SKM-1 treated with dmso at 0.1 percent for 144 hours (cell line): ENCODE results near the gene SFSWAP.
"Not testable (repeated sequence)": the region's sequence is repeated elsewhere in the genome, so short reads cannot be mapped to it uniquely, and the experiment has no call there.

Experiments
- DNase-seq: peaks from one replicate; lab custom pipeline; 2025; ENCODE audit not compliant: unreplicated experiment; lab: John Stamatoyannopoulos, UW

Gene SFSWAP

DNA sequence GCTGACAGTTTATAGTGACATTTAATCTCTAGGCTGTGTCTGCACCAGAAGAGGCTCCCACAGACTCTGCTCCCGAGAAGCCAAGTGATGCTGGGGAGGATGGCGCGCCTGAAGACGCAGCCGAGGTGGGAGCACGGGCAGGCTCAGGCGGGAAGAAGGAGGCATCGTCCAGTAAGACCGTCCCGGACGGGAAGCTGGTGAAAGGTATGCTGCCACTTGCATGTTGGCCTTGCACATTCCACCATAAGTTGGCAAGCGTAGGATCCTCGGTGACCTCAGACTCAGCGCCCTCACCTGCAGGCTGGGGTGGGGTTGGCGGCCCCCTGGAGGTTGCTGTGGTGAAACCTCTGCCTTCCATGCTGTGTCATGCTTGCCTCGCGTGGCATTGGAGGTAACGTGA lies 45.6 kb downstream of the SFSWAP start:
- DNase-seq: no peak

- DNase-seq: no peak
These were observed 46.2 kb downstream of the SFSWAP start for GRCh38 chr12:131757111-131757510.

GRCh38 chr12:131758016-131758739 lies 47.3 kb downstream of the SFSWAP start:
- no peak for DNase-seq

DNA sequence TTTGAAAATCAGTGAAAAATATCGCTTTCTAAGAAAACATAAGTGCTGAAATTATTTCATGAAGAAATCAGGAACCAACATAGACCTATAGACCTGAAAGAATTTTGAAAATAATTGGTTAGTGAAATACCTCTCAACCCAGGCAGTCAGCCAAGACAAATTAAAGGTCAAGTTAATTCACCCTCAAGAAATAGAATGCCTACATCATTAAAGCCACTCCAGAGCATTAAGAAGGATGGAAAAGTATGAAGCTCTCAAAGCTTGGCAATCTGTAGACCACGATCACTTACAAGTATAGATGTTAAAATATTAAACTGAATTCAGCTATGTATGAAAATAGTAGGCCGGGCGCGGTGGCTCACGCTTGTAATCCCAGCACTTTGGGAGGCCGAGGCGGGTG lies 48.3 kb downstream of the SFSWAP start:
- DNase-seq: no peak

- no peak for DNase-seq
These were observed 50.7 kb downstream of the SFSWAP start for GRCh38 chr12:131761638-131762037.

DNA sequence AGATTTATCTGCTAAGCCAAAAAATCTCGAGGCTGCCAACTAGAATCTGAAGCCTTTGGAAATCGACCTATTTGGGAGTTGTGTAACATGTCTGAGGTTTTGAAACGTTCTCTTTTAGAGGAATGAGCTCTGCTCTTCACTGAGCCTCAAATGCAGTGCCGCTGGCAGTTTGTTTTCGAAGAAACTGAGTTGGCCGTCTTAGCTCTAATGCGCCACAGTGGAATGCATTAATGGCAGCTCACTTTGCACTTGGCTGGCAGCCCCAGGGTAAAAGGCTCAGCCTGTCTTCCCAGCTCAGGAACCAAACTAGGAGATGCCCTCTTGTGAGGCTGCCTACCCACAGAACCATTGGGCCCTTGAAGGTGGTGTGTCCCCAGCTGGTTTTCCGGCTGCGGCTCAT lies 53.8 kb downstream of the SFSWAP start:
- DNase-seq: no peak

- no peak for DNase-seq
These were observed 55.1 kb downstream of the SFSWAP start for GRCh38 chr12:131765961-131766360.

GRCh38 chr12:131766382-131767107 lies 55.7 kb downstream of the SFSWAP start:
- no peak for DNase-seq

DNA sequence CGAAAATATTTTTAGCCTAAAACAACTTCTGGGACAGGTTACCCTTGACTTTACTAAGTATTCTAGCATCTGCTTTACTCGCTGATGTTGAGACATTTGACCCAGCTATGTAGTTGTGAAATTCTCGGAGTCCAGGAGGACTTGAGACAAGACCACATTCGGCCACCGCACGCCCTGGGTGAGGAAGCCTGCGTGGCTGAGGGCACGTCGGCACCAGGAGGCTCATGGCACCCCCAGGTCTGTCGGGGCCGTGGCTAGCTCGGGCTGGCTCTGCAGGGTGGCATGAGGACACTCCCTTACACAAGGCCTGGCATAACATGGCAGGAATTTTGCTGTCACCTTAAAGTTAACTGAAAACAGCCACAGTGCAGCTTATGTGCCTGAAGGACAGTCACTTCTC lies 59.2 kb downstream of the SFSWAP start:
- DNase-seq: no peak

- no peak for DNase-seq
These were observed 61.1 kb downstream of the SFSWAP start for GRCh38 chr12:131771965-131772364.

DNA sequence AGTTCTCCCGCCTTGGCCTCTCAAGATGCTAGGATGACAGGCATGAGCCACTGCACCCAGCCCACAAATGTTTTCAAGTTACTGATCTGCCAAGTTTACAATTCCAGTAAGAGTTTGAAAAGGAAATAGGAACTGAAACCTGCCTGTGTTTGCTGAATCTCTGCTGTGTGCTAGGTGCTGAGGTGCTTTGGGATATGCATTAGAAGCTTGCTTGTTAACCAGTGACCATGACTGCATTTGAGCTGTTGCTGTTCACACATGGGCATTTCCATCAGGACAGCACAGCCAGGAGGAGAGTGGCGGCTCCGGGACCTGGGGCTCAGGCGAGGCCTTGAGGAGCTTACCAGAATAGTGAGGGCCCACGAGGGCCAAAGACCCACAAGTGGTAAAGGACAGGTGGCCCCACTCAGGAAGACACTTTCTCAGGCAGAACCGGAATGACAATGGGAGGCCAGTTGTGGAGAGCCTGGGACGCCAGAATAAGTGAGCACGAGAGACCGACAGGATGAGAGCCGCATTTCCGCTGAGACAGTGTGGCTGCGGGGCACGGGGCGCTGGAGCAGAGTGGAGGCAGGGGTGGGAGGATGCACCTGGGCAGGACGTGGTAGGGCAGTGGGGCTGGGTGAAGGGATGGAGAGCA lies 62.8 kb downstream of the SFSWAP start:
- DNase-seq: no peak

GRCh38 chr12:131774576-131775391 lies 63.9 kb downstream of the SFSWAP start:
- no peak for DNase-seq

GRCh38 chr12:131775392-131776236 lies 64.7 kb downstream of the SFSWAP start:
- no peak for DNase-seq

DNA sequence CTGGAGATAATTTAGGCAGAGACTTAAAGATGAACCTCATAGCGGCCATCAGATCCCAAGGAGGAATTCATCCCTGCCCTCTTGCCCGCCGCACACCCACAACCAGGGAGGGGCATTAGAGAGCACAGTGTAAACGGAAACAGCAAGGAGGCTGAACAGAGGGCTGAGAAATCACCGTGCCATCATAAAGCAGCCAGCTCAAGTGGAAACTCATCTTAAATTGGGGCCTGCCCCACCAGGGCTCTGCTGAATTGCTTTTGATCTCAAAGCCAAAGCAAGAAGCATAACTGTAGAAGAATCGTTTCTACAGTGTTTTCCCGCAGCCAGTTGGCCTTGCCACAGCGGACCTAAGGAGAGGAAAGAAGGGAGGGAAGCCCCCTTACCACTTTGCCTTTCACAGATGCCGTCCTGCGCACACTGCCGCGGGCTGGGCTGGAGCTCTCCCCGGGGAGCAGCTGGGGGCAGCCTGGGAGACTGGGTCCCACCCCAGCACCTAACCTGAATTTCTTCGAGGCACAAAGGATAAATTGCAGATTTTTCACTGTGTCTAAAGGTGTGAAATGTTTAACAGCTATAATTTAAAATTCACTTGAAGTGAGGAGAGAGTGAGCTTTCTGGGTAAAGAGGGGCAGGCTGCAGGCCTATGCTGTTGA lies 65.5 kb downstream of the SFSWAP start:
- DNase-seq: no peak

DNA sequence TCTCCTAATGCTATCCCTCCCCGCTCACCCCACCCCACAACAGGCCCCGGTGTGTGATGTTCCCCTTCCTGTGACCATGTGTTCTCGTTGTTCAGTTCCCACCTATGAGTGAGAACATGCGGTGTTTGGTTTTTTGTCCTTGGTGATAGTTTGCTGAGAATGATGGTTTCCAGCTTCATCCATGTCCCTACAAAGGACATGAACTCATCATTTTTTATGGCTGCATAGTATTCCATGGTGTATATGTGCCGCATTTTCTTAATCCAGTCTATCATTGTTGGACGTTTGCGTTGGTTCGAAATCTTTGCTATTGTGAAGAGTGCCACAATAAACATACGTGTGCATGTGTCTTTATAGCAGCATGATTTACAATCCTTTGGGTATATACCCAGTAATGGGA lies 66.4 kb downstream of the SFSWAP start:
- DNase-seq: not testable (repeated sequence)

DNA sequence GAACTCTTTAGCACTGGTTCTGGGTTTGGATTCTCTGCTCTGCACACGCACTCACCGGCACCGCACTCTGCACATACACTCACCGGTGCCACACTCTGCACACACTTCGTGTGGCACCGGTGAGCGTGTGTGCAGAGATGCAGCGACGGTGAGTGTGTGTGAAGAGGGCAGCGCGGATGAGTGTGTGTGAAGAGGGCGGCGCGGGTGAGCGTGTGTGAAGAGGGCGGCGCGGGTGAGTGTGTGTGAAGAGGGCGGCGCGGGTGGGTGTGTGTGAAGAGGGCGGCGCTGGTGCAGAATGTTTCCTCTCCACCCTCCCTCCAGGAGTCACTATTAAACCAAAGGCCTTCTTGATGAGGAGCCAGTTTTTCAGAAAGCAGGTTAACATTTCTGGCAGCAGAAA lies 68.1 kb downstream of the SFSWAP start:
- DNase-seq: no peak

- DNase-seq: no peak
These were observed 71.2 kb downstream of the SFSWAP start for GRCh38 chr12:131782061-131782460.

DNA sequence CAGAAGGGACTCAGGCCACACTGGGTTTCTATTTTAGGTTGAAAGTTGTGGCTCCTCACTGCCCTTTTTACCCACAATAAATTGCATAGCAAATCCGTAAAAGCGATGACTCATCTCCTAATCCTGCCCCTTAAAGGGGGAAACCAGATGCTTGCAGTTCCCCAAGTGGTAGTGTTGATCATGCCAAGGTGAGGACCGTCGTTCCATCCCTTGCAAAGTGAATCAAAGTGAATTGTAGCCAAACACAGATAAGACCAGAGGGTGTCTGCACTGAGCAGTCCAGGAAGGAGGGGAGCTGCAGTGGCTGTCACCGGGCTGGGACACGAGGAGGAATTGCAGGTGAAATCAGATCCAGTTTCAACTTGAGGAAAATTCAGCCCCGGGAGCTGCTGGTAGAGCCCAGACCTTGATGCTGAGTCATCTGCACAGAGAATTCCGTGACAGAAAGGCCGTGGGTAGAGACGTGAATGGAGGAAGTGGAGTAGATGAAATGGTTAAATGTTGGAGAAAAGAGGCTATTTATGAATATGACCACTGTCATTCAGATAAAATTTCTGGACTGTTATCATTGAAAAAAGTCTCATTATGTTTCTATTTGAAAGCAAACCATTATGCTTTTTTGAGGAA lies 73.1 kb downstream of the SFSWAP start:
- DNase-seq: no peak
